Measurements from ENCODE around the gene ARHGEF7.

Gene ARHGEF7

DNA sequence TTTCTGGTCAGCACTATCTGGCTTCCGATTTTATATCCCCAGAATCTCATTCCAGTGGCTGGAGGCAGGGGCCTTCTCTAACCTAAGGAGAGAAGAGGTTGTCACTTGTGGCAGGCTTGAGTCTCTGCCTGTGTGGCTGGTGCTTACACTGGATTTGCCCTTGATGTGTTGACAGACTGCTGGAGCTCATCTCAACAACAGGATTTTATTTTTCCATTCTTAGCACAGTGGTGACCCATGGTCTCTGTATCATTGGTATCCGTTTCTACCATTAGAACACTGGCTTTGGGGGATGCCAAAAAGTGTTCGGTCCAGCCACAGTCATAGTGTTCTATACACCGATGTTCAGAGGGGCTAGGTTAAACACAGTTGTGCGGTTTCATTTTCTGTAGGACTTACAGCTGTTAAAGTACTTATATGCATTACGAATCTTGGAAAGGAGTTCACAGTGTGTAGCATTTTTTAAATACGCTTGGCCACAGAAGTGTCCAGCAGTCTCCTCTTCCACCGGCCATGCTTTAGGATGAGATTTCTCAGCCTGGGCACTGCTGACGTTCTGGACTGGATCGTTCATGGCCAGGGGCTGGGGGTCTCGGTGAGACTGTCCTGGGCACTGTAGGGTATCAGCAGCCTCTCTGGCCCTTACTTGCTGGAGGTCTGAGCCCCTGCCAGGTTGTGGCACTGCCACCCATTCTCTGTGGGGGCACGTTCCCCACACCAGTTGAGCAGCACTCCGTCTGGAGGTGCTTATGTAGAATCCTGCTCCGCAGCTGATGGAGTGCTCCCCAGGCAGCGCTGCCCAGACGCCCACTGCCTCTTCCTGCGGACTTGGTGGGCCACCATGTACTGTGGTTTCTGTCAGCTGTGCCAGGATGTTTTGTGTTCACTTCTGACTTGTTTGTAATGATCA lies 163.9 kb downstream of the ARHGEF7 start:
- no peak for DNase-seq (ENCODE audit: low read depth)

DNA sequence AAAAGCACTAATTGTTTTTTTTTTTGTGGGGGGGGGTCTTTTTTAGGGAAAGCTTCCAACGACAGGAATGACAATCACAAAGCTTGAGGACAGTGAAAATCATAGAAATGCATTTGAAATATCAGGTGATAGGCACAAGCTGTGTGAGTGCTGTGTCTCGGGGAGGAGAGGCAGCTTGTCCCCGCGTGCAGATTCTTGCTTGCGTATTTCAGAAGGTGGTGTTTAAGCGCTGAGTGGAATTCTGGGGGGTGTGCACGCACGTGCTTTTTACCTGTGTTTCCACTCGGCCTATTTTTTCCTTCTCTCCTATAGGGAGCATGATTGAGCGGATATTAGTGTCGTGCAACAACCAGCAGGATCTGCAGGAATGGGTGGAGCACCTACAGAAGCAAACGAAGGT lies 165.1 kb downstream of the ARHGEF7 start:
- no peak for DNase-seq (ENCODE audit: low read depth)

DNA sequence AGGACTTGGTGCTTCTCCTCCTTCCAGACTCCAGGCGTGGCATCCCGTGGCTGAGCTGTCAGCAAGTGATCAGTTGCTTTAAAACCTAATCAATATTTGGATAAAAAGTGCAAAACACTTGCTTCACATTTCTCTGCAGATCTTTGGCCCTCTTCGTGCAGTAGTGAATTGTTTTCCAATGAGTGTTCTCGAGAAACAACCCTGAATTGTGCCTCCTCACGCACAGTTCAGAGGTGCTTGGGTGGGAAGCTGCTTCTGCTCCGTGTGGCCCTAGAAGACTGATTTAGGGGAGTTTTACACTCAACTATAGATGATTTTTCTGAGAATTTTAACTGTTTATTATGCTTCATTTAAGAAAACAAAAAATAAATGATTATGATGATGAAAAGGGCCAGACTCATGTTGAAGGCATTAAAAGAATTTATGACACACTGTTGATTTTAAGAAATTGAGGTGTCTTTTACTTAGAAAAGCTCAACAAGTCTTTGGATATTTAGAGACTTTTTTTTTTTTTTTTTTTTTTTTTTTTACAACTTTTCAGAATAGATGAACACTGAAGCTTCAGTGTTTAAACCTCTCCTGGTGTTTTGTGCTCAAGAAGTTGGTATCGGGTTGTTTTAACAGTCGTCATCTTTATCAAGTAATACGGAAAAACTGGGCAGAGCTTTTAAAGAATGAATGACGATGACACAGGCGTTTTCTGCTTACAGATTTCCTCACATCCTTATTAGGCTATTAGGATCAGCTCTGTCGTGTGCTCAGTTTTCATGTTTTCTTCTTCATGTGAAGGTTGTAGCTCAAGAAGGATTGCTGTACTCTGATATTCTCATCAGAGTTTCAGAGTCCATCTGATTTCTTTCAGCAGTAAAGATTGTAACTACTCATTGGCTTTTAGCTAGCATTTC lies 165.8 kb downstream of the ARHGEF7 start:
- peak; percentile 0 for DNase-seq (ENCODE audit: low read depth)

DNA sequence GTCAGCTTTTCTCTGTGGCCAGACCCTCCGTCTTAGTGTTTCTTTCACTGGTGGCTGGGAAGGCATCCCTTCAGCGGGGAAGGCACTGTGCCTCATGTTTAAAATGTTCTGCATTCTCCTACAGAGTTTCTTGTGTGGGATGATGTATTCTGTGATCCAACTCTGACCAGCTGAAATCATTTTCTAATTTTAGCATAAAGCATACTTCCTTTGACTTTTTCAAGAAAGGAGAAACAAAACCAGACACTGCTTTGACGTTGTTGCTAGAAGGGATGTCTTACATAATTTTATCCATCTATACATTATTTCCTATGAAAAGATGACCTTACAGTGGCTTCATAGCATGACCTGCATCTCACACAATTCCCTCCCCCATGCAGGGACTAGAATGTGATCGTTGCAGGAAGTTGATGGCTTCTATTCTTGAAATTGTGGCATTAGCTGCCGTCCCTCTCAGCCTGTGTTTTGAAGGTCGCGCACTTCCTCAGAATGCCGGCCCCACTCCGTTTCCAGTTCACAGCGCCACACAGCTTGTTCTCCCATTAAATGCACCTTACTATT lies 166.7 kb downstream of the ARHGEF7 start:
- DNase-seq (ENCODE audit: low read depth): no peak

DNA sequence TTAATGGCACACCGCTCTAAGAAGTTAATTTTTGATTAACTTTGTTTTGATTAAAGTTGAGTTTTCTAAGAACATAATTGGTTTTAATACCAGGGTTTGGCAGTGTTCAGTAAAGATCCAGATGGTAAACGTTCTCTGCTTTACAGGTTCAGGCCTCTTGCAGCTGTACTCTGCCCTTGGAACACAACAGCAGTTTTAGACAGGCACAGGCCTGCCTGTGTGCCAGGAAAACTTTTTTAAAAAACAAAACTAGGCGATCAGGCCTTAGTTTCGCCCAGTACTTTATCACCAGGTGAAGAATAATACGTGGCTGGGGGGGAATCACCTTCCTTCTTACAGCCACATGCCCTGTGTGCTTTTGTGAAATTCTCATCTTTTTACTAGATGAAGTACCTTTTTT lies 167.3 kb downstream of the ARHGEF7 start:
- no peak for DNase-seq (ENCODE audit: low read depth)

DNA sequence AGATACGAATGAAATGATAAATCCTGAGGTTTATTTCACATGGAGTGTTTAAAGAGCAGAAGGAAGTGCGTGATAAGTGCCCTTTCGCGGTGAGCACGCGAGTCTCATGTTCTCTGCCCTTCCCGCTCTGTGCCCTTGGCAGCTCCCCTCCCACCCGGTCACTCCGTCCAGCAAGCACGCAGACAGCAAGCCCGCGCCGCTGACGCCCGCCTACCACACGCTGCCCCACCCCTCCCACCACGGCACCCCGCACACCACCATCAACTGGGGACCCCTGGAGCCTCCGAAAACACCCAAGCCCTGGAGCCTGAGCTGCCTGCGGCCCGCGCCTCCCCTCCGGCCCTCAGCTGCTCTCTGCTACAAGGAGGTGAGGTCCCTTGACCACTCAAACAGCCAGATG lies 167.9 kb downstream of the ARHGEF7 start:
- no peak for DNase-seq (ENCODE audit: low read depth)

DNA sequence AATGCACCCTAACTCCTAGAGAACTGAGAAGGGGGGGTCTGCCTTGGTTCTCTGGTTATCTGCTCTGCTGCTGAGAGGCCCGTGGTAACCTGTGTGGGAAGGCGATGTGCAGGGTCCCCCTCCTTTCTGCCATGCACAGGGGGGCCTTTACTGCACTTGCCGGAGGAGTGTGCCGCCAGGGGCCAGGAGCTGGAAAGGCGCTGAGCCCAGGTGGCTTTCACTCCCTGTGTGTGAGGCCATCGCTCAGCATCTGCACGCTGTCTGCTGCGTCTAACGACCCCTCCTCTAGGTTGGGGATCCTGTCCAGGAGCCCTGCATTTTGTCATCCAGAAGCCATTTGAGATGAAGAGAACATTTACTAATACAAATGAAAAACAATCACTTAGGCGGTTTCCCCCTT lies 168.3 kb downstream of the ARHGEF7 start:
- no peak for DNase-seq (ENCODE audit: low read depth)

DNA sequence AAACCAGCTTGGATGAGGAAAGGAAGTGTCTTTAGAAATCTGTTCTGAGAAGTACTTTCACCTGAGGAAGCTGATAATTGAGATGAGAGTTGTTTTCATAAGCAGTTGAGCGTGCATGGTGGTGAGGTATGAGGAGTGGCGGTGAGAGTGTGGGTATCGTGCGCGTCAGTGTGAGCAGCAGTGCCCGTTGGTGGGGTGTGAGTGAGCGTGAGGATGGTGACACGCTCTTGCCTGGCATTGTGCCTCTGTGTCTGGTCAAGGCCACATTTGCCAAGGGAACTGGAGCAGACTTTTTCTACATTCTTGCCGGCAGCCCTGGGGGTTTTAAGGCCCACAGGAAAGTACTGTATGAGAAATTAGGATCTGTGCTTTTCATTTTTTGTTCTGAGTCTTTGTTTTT lies 168.9 kb downstream of the ARHGEF7 start:
- no peak for DNase-seq (ENCODE audit: low read depth)

DNA sequence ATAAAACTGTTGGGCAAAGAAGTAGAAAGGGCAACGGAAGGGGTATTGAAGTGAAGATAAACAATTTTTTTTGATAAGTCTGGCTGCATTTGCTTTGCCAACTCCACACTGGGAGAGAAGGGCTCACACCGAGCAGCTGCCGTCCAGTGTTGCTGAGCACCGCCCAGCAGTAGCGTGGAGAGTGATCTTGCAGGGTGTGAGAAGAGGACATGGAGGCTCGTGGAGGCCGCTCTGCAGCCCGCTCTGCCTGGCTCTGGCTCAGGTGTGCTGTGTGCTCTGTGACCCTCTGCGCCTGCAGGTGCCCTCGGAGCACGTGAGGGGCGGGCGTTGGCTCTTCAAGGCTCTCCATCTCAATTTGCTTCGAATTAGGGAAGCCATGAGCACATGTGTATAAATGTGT lies 169.5 kb downstream of the ARHGEF7 start:
- DNase-seq (ENCODE audit: low read depth): no peak

DNA sequence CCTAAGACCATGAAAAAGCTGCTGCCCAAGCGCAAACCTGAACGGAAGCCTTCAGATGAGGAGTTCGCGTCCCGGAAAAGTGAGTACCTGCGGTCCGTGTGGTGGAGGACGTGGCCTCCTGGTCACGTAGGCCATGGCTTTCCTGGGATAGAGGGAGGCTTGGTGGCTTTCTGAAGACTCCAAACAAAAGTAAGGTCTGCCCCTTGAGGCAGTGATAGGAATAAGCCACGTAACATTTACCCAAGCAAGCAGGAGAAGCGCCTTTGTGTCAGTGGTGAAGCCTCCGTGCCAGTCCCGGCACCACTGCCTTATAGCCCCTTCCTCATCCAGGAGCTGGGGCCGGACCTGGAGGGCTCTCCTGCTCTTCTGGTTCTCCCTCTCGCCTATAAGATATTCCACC lies 171.1 kb downstream of the ARHGEF7 start:
- no peak for DNase-seq (ENCODE audit: low read depth)

DNA sequence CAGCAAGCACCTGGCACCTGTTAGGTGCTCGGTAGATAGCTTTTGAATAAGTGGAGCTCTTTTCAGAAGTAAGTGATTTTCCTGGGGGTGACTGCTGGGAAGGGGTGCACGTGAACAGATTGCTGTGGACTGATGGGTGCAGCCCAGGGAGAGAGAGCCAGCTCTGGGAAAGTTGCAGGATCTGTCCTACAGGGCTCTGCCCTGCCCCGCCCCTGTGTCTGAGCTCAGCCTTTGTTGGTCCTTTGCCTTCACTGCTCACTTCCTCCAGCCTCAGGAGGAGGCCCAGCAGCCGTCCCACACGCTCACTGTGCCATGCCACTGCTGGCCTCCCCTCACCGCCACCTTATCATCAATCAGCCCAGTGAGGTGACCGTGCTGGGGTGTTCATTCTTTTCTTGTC lies 171.6 kb downstream of the ARHGEF7 start:
- DNase-seq (ENCODE audit: low read depth): no peak

DNA sequence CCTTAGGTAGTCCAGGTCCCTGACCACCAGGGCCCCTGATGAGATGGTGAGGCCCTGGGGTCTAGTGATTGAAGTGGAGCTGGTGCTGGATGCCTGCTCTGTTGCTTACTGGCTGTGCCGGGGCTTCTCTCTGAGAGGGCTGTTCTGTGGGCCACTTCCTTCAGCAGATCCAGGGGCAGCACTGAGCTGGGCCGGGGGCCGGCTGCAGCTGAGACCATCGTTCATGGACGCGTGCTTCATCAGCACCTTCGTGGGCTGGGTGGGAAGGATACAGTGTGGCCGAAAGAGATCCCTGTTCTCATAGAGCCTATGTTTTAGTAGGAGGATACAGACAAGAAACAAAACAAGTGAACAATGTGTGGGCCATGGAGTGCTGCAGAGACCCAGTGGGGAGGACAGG lies 172.1 kb downstream of the ARHGEF7 start:
- DNase-seq (ENCODE audit: low read depth): no peak

DNA sequence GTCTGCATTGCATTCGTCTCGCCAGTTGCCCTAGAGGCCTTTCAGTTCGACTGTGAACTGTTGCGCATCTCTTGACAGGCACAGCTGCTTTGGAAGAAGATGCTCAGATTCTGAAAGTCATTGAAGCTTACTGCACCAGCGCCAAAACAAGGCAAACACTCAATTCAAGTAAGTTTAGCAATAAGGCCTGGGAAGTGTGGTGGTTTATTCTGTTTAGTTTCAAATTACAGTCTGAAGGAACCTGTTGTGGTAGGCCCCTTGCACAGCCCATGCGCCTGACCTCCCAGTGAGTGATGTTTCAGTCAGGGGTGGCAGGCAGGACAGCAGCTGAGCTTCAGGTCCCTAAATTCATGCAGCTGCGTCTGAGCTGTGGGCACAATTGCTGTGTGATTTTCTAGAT lies 173.2 kb downstream of the ARHGEF7 start:
- no peak for DNase-seq (ENCODE audit: low read depth)

DNA sequence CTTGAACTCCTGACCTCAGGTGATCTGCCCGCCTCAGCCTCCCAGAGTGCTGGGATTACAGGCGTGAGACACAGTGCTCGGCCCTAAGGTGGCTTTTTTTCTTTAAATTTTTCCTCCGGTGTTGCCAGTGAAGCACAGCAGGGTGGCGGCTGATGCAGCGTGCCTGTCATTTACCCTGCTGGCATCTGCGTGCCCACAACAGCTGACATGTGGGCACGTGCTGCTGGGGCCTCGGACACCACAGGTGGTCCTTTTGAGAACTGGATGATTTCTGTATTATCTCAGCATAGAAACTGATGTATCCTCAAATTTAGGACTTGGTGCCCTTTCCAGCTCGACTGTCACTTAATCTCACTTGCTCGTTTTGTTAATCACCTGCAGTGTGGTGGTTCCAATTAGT lies 174.1 kb downstream of the ARHGEF7 start:
- DNase-seq (ENCODE audit: low read depth): no peak

DNA sequence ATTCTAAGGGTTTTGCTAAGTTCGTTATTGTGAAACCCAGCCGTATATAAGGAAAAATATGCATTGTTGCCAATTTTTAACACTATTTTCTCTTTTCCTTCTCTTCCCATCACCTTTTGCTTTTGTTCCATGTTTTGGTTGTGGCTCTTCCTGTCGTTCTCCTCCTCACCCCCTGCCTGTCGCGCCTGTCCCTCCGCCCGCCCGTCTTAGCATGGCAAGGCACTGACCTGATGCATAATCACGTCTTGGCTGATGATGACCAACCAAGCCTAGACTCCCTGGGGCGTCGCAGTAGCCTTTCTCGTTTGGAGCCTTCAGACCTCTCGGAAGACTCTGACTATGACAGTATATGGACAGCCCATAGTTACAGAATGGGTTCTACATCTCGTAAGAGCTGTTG lies 176.8 kb downstream of the ARHGEF7 start:
- no peak for DNase-seq (ENCODE audit: low read depth)

DNA sequence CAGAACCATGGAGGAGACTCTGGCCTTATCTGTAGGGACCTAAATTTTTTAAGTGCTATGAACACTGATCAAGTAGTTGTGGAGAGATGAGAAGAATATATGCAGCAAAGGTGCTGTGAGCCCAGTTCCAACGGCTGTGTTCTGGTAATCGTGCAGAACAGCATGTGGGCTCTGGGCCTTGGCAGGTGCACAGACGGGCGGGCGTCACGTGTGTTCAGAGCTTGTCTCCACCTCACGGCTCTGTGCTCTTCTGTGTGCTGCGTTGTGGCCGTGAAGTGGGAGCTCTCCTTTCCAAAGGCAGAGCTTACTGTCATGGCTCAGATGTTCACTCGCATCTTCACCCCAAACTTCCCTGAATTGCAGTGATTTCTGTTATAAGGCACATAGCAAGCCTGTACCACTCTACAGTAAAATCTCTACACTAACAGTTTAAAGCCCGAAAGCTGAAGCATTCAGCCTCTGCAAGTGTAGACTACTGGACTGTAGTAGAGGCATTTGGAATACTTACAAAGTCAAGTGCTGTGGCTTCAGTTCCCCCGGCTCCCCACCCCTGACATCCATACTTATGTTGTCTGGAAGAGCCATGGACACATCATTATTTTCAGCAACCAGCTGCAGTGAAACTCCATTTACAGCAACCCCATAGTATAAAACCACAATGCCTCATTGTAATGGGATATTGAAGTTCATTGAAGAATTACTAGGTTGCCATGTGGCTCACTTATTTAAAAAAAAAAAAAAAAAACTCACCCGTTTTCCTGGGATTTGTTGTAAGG lies 177.8 kb downstream of the ARHGEF7 start:
- no peak for DNase-seq (ENCODE audit: low read depth)

DNA sequence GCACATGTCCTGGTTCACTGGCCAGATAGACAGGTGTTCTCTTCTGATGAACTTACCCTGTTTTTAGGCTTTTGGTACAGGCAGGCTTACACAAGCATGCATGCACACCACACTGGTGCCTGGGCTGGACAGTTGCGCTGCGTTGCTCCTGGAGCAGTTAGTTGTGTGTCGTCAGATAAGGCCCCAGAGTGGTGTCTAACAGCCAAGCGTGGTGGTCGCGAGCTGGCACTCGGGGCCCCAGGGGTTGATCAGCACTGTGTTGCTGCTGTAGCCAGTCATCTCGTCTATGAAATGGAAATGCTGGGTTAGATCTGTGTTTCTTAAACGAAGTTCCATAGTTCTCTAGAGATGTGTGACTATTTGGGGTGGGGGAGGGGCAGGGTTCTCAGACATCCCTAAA lies 180.8 kb downstream of the ARHGEF7 start:
- DNase-seq (ENCODE audit: low read depth): no peak

DNA sequence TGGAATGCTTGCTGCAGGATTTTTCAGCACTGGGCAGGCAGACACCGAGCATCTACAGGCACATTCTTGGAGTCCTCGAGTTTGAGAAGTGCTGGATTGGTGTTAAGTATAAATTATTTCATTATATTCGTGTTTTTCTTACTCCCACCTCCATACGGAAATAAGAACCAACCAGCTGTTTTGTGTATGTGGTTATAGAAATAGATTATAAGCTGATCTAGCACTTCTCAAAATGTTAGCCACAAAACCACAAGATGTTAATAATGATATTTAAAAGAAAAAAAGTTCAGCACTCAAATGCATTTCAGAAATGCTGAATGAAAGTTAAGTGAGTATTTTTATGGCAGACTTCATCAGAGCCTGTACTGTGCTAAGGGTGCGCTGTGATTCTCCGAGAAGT lies 181.3 kb downstream of the ARHGEF7 start:
- no peak for DNase-seq (ENCODE audit: low read depth)

DNA sequence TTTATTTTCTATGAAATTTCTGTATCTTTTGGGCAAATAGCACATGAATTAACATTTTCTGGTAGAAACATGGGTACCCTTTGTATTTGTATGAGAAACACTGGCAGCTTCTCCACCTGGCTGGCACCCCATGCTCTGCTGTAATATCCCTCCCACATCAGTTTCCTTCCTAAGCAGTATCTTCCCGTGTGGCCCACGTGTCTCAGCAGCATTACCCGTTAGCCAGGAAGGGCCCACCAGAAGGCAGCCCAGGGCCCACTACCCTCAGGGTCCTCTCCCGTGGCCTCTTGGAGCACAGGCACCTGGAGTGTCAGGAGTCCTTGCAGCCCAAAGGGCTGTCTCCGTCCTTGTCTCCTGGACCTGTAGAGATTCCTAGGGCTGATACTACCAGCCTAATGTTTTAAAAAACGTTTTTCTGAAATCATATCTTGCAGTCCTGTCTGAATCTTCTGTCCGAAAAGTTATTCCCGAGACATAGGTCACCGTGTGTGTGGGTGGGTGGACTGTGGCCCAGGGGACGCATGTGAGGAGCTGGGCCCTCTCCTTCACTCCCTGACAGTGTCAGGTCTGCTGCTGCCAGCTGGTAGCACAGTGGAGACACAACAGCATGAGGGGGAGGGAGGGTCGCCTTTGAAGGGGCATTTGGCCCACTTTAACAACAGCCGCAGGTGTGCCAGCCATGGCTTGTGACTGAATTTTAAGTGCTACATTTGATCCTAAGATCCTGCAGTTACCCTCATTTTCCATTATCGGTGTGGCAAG lies 183.3 kb downstream of the ARHGEF7 start:
- no peak for DNase-seq (ENCODE audit: low read depth)

DNA sequence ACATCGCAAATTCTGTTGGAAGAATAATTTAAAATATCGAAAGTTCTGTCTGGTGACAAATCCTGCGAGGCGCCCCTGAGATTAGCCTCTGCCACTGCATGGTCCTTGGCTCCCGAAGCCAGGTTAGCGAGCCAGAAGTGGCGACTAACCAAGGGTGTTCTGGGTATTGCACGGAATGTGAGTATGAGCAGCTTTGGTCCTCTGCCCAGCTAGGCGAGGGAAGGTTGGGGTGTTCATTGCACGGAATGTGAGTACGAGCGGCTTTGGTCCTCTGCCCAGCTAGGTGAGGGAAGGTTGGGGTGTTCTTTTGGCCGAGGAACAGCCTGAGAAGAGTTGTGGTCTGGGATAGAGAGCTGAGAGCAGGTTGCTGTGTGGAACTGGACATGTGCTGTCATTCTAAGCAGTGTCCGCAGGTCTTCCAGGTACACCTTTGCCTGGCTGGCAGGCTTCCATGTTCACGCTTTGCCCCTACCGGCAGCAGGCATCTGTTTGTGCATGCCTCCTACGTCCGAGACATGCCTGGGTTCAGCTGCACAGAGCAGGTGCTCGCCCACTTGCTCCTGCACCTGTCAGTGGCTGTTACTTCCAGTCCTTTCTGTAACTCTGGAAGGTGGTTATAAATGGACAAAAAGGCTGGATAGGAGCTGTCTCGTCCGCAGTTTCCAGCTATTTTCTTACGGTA lies 187.1 kb downstream of the ARHGEF7 start:
- no peak for DNase-seq (ENCODE audit: low read depth)

DNA sequence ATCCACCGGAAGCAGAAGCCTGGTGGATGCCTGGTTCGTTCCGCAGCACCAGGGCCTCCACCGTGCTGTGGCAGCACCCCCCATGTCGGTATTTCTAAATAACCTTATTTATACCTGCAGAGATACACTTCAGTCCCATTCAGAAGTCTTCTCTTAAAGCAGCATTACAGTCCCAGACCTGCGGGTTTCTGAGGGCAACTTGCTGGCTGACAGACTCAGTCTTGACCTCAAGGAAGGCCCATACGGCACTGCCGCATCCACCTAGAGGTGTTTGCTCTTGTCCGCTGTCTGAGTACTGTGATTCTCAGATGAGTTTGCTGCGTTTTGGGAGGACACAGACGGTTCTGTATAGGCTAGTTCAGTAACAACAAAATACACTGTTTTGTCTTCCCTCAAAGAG lies 188.4 kb downstream of the ARHGEF7 start:
- DNase-seq (ENCODE audit: low read depth): no peak
